AG04449 (cell line): ENCODE data around the gene WWC2.

Experiments
- CTCF ChIA-PET: fragments of 350-600 bp; formaldehyde crosslinking; extraction: SDS; loops from one replicate; lab custom pipeline; 2021; ENCODE audit warnings: antibody characterized with exemption; lab: Yijun Ruan, JAX
- POLR2A ChIA-PET: fragments of 400-600, 350-600 bp; formaldehyde crosslinking; extraction: SDS; loops from one replicate; lab custom pipeline; 2020; ENCODE audit warnings: antibody characterized with exemption, inconsistent platforms; lab: Yijun Ruan, JAX
- DNase-seq: peaks from one replicate; pipeline ENCODE4 v3.0.0-alpha.2; 2010; ENCODE audit warnings: low read depth, low spot score
- H3K4me3 ChIP-seq: 2 replicates; pipeline ENCODE4 v1.5.1; 2011; ENCODE audit warnings: low read depth, mild to moderate bottlenecking, control low read depth, low read length
- CTCF ChIP-seq: IDR thresholded peaks from one replicate; pipeline ENCODE4 v1.5.1; 2011; ENCODE audit warnings: mild to moderate bottlenecking, moderate library complexity, low read length, control low read depth, inconsistent platforms; ENCODE audit not compliant: insufficient read depth; ENCODE audit errors: missing control alignments

WWC2 gene

GRCh38 chr4:183300070-183300469, 201.0 kb downstream of the WWC2 start:
- H3K4me3 ChIP-seq: no peak overlapping the region
- TF ChIP-seq CTCF: no peak
- no peak for DNase-seq
- POLR2A ChIA-PET: no interaction called here
- CTCF ChIA-PET: no interaction called here

- DNase-seq: no peak
- ChIA-PET POLR2A (no interaction called here), CTCF (no interaction called here)
- no peak for TF ChIP-seq CTCF
- no peak overlapping the region for H3K4me3 ChIP-seq
These were observed 201.6 kb downstream of the WWC2 start for GRCh38 chr4:183300655-183301054.

DNA sequence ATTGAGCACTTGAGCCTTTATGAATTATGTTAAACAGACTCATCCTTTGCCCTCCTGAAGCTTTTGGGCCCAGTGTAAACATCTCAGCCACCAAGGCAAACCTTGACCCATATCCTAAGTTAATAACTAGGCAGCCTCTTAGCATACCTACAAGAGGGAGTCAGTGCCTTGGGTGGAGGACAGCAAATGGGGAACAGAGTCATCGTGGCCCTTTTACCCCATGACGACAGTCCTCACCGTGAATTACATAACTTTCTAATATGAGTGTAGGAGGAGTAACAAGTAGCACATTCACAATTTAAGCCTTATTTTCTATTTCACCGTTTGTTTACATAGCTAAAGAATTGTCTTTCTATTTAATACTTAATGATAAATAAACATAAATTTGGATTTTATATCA, 204.2 kb downstream of the WWC2 start:
- CTCF ChIA-PET: interaction anchor here (1.2 to 2.8 kb wide), 3 partner anchors 9 to 364 kb away, joined by 3 to 7 read pairs (median 3); no protein-coding TSS in a partner anchor

GRCh38 chr4:183304067-183304466, 205.0 kb downstream of the WWC2 start:
- no peak overlapping the region for H3K4me3 ChIP-seq
- DNase-seq: no peak
- CTCF ChIA-PET: interaction anchor here (1.2 to 2.8 kb wide), 2 partner anchors 8 to 365 kb away, joined by 3 to 7 read pairs; no protein-coding TSS in a partner anchor
- POLR2A ChIA-PET: no interaction called here
- TF ChIP-seq CTCF: no peak

More for the DNA sequence above, 204.2 kb downstream of the WWC2 start:
- no peak for DNase-seq
- TF ChIP-seq CTCF: no peak
- H3K4me3 ChIP-seq: no peak overlapping the region
- POLR2A ChIA-PET: no interaction called here

GRCh38 chr4:183304538-183304937, 205.5 kb downstream of the WWC2 start:
- H3K4me3 ChIP-seq: no peak overlapping the region
- ChIA-PET POLR2A (no interaction called here), CTCF (interaction anchor here (1.2 kb wide), 1 partner anchor 8 kb away, joined by 3 read pairs; no protein-coding TSS in a partner anchor)
- no peak for DNase-seq
- TF ChIP-seq CTCF: no peak

- ChIA-PET CTCF (interaction anchor here (0.8 kb wide), 1 partner anchor 45 kb away, joined by 4 read pairs; no protein-coding TSS in a partner anchor), POLR2A (no interaction called here)
- no peak for DNase-seq
- no peak for TF ChIP-seq CTCF
- no peak overlapping the region for H3K4me3 ChIP-seq
These were observed 207.8 kb downstream of the WWC2 start for GRCh38 chr4:183306811-183307210.
